ENCODE results near the gene MLPH.
A peak's percentile ranks its signal among the peaks of the same experiment; 100 is the strongest.

Gene MLPH

GRCh38 chr2:237483018-237483731, 3.9 kb upstream of the MLPH start:
- peak; percentile 58 to 67 for DNase-seq (ENCODE audit: low read depth in 2 of 2)
- H3K4me3 ChIP-seq (replicated peaks in 1 of 2; ENCODE audit: low read depth in 2 of 2, low read length in 2 of 2): no peak overlapping the region
- TF ChIP-seq CTCF (IDR thresholded peaks at IDR 0.05; ENCODE audit: low read depth, low read length): no peak

- H3K4me3 ChIP-seq (replicated peaks in 1 of 2; ENCODE audit: low read depth in 2 of 2, low read length in 2 of 2): no peak overlapping the region
- no peak for TF ChIP-seq CTCF (IDR thresholded peaks at IDR 0.05; ENCODE audit: low read depth, low read length)
- DNase-seq (ENCODE audit: low read depth in 2 of 2): no peak
Observed at GRCh38 chr2:237485304-237485703, 1.7 kb upstream of the MLPH start.

DNA sequence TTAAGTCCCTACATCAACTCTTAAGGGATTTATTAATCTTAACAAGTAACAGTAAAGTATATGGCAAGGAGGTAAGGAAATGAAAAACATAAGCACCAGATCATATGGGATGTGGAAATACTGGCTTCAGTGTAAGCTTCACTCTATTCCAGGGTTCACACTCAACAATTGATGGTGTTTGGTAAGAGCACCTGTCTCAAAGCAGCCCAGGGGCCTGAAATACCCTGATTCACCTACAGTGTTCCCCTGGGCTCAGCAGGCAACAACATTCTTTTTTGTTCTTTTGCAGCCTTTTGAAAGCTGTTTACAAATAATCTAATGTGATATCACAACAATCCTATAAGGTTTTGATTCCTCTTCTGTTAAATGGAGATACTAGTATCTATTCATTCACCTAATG, 1.2 kb upstream of the MLPH start:
- H3K4me3 ChIP-seq (replicated peaks in 1 of 2; ENCODE audit: low read depth in 2 of 2, low read length in 2 of 2): peak overlapping the region; percentile 71 to 72
- TF ChIP-seq CTCF (IDR thresholded peaks at IDR 0.05; ENCODE audit: low read depth, low read length): no peak
- DNase-seq (ENCODE audit: low read depth in 2 of 2): no peak

- no peak for TF ChIP-seq CTCF (IDR thresholded peaks at IDR 0.05; ENCODE audit: low read depth, low read length)
- peak overlapping the region; percentile 71 to 72 for H3K4me3 ChIP-seq (replicated peaks in 1 of 2; ENCODE audit: low read depth in 2 of 2, low read length in 2 of 2)
- DNase-seq (ENCODE audit: low read depth in 2 of 2): peak; percentile 22 to 53
Observed at GRCh38 chr2:237486334-237486818, 675 bp upstream of the MLPH start.

DNA sequence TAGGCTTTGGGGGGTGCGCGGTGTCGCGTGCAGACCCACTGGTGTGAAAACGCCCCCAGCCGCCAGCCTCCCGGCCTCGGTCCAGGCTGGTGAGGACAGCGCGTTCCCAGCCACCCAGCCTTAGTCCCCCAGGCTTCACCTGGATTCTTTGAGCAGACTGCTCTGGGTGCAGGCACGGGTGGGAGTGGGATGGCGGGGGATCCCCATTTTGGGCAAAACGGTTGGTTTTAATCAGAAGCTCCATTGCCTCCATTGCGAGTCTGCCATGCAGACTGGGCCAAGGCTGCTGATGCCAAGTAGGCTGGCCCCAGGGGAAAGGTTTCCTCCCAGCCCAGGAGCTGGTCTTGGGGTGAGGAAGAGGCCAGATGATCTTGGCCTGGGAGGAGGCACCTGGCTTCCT, 445 bp downstream of the MLPH start:
- DNase-seq (ENCODE audit: low read depth in 2 of 2): peak in 1 of 2 donors; percentile 27
- peak overlapping the region; percentile 71 to 72 for H3K4me3 ChIP-seq (replicated peaks in 1 of 2; ENCODE audit: low read depth in 2 of 2, low read length in 2 of 2)
- no peak for TF ChIP-seq CTCF (IDR thresholded peaks at IDR 0.05; ENCODE audit: low read depth, low read length)

- no peak for TF ChIP-seq CTCF (IDR thresholded peaks at IDR 0.05; ENCODE audit: low read depth, low read length)
- peak overlapping the region in 1 of 2 donors; percentile 72 for H3K4me3 ChIP-seq (replicated peaks in 1 of 2; ENCODE audit: low read depth in 2 of 2, low read length in 2 of 2)
Observed at GRCh38 chr2:237488295-237488694, 1.2 kb downstream of the MLPH start.

More at GRCh38 chr2:237488295-237488694, 1.2 kb downstream of the MLPH start:
- no peak for DNase-seq (ENCODE audit: low read depth in 2 of 2)

Measured in cardiac fibroblast (primary cell).